ENCODE data around the gene GPR37L1.

GRCh38 chr1:202182040-202182877 is 59.5 kb downstream of the GPR37L1 start:
- TF ChIP-seq POLR2A (IDR thresholded peaks at IDR 0.05; ENCODE audit: low read depth, low read length) (no peak), POLR2AphosphoS5 (IDR thresholded peaks at IDR 0.05; ENCODE audit: low read depth, low read length) (no peak), TAF1 (IDR thresholded peaks at IDR 0.05; ENCODE audit: borderline replicate concordance, low read depth, low read length) (no peak)

All from GM12892 (cell line).